ENCODE measurements around the gene MTCL1.

MTCL1 gene

GRCh38 chr18:8871489-8871888 is 166.1 kb downstream of the MTCL1 start:
- no peak for DNase-seq

- DNase-seq = no peak
Observed at GRCh38 chr18:8874872-8875271, 169.5 kb downstream of the MTCL1 start.

GRCh38 chr18:8876887-8877286 is 171.5 kb downstream of the MTCL1 start:
- DNase-seq = no peak

GRCh38 chr18:8881103-8881502 is 175.7 kb downstream of the MTCL1 start:
- no peak for DNase-seq

All from NCI-H1092 (cell line).